ENCODE data around the gene KCTD10.

Gene KCTD10

GRCh38 chr12:109494348-109494881 is 17.3 kb upstream of the KCTD10 start:
- no peak for DNase-seq (ENCODE audit: low spot score)

DNA sequence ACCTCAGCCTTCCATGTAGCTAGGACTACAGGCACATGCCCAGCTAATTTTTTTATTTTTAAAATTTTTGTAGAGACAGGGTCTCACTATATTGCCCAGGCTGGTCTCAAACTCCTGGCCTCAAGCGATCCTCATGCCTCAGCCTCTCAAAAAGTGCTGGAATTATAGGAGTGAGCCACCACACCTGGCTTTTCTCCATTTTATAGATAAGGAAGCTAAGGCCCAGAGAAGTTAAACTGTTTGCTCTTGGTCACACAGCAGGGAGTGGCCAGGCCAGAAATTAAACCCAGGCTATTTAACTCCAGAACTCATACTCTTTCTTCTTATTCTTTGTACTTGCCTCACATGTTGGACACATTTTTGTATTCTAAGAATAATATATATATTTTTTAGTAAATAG is 16.8 kb upstream of the KCTD10 start:
- DNase-seq (ENCODE audit: low spot score): no peak

GRCh38 chr12:109493090-109493489 is 16.0 kb upstream of the KCTD10 start:
- DNase-seq (ENCODE audit: low spot score): no peak

GRCh38 chr12:109492371-109492770 is 15.3 kb upstream of the KCTD10 start:
- DNase-seq (ENCODE audit: low spot score): no peak

DNA sequence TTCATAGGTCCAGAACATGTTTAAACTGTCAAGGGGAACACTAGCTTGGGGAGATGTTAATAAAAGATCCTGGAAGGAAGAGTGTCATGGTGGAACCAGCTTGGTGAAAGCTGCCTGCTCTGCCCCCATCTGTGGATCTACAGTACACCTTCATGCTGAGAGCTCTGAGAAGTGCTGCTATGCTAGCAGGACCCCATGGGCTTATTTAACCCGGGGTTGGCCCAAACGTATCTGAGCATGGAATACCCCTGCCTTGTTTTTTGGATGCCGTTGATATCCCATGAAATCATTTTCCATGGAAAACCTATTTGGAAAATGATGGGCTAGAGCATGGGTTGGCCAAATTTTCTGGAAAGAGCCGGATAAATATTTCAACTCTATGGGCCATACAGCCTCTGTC is 14.6 kb upstream of the KCTD10 start:
- DNase-seq (ENCODE audit: low spot score): no peak

DNA sequence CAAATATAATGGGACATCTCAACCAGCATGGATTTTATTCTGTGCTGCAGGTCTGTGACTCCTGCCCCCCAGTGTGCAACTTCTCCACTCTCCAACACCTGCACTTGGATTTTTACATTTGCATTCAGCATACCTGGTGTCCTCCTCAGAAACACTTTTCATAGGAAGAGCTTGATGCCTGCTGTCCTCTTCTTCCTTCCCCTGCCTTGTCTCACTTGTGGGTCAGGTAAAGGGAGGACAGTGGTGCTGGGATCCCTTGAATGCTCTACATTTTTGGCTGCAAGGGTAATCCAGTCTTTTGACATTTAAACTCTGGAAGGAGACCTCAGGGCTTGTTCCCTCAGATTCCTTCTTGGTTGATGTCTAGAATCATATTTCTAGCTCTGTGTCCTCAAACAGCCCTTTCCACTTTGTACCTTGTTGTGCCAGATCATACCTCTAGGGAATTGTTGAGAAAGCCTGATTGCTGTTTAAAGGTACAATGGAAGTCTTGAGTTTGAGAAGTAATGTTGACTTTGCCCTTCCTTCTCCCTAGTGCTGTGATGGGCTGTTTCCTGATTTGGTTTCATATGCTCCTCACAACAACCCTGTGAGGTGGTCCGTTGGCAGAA is 13.0 kb upstream of the KCTD10 start:
- DNase-seq (ENCODE audit: low spot score): no peak

DNA sequence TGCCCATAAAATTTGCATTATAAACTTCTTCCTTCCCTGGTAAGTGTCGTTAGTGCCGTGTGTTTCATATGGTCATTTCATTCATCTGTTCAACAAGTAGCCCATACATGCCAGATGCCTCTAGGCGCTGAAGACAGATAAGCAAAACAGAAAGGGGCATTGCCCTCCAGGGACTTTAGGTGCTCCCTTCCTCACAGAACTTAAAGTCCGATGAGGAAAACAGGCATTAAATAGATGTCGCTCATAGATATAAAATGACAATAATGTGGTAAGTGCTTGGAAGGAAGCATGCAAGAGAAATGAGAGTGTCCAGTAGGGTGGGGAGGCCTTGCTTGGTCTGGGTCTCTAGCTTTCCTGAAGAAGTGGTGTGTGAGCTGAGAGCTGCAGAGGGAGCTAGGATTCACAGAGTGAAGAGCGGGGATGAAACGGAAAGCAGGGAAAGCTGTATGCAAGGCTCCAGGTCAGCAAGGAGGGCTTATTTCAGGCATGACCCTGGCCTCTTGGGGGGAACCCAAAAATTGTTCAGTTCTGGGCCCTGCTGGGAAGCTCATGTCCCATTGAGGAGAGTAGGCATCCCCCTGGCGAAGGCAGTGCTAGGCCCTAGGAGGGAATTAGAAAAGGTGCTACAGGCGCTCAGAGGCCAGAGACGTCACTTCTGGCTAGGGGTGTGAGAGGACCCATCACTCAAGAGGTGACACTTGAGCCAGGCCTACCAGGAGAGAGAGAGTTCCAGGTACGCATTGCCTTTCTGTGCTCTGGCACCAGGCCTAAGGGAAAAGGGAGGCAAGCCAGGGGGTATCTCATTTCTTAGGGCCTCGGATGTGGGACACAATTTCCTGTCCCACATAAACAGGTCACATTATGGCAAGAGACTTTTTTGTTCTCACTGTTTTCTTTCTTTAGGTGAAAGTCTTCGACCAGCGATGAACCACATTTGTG is 12.2 kb upstream of the KCTD10 start:
- DNase-seq (ENCODE audit: low spot score): no peak

DNA sequence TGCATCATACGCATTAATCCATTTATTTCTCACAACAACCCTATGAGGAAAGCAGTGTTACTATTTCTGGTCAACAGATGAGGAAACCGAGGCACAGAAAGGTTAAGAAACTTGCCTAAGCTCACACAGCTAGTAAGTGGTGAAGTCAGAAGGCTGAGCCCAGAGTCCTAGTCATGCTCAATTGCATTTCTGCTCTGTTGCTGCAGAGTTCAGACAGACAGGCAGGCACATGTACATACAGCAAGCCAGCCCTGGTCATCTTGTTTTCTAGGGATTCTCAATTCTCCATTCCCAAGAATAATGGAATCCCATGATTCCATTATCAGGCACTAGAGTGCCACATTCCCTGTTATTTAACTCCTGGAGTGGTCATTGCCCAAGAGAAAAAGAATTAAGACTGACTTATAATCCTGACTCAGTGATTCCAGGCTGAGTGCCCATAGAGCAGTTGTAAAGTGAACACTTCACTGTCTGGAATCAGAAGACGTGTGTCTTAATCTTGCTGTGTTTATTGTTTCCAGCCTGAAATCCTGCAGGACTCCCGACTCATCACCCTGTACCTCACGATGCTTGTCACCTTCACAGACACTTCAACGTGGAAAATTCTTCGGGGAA is 11.1 kb upstream of the KCTD10 start:
- DNase-seq (ENCODE audit: low spot score): no peak

GRCh38 chr12:109487181-109488050 is 10.3 kb upstream of the KCTD10 start:
- no peak for DNase-seq (ENCODE audit: low spot score)

GRCh38 chr12:109485201-109485600 is 8.1 kb upstream of the KCTD10 start:
- no peak for DNase-seq (ENCODE audit: low spot score)

DNA sequence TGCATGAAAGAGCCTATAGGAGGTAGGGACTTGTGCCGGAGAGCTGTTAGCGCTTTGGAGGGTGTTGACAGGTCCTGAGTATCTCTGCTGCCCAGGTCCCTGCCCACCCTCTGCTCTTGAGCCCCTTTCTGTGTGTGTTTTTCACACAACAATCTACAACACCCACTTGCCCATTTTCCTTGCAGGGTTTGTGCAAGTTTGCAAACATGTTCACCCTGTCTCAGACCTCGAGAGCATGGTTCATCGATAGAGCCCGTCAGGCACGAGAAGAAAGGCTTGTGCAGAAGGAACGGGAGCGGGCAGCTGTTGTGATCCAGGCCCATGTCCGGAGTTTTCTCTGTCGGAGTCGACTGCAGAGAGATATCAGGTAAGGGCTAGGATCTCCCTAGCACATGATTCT is 6.2 kb upstream of the KCTD10 start:
- no peak for DNase-seq (ENCODE audit: low spot score)

- no peak for DNase-seq (ENCODE audit: low spot score)
These were observed 5.8 kb upstream of the KCTD10 start for GRCh38 chr12:109482894-109483293.

GRCh38 chr12:109482491-109482890 is 5.4 kb upstream of the KCTD10 start:
- no peak for DNase-seq (ENCODE audit: low spot score)

- DNase-seq (ENCODE audit: low spot score): no peak
These were observed 4.8 kb upstream of the KCTD10 start for GRCh38 chr12:109481863-109482262.

DNA sequence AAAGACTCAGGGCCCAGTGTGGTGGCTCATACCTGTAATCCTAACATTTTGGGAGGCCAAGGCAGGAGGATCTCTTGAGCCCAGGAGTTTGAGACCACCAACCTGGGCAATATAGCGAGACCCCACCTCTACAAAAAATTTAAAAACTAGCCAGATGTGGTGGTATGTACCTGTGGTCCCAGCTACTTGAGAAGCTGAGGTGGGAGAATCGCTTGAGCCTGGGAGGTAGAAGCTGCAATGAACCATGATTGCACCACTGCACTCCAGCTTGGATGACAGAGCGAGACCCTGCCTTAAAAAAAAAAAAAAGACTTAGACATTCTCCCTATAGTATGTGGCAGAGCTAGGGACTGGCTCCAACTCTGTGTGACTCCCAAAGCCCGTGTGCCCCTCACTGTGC is 3.3 kb upstream of the KCTD10 start:
- no peak for DNase-seq (ENCODE audit: low spot score)

DNA sequence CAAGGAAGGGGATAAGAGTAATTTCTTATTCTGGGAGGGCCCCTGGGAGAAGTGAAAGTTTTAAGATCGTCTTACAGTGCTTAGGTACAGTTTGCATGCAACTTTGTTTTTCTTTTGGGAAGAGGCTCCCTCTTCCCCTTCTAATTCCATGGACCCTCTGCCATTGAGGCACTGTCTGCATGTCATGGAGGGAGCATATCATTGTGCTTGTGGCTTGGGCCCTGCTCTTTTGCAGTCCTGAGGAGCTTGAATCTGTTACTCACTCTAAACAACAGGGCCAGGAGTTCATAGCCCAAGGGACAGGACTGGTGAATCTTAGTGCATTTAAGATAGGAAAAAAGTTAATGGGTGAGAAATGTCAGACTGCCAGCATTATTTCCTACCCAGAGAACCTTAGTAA is 2.7 kb upstream of the KCTD10 start:
- DNase-seq (ENCODE audit: low spot score): no peak

- no peak for DNase-seq (ENCODE audit: low spot score)
These were observed 839 bp upstream of the KCTD10 start for GRCh38 chr12:109477963-109478315.

DNA sequence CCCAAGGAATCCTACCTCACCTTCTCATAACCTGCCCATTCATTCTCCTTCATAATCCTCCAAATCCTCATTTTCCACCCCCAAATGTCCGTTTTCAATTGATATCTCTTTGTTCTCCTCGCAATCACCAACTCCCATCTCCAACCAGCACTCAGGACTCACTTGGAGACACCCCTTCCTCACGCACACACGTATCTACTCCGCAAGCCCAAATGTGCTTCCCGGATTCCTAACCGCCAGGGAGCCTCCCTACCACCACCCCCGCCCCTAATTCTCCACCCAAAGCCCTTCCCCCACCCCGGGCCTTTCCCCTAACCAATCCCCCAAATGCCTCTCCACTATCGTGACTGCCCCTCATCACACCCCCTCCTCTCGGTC is 304 bp downstream of the KCTD10 start:
- no peak for DNase-seq (ENCODE audit: low spot score)

GRCh38 chr12:109475993-109476806 is 900 bp downstream of the KCTD10 start:
- no peak for DNase-seq (ENCODE audit: low spot score)

DNA sequence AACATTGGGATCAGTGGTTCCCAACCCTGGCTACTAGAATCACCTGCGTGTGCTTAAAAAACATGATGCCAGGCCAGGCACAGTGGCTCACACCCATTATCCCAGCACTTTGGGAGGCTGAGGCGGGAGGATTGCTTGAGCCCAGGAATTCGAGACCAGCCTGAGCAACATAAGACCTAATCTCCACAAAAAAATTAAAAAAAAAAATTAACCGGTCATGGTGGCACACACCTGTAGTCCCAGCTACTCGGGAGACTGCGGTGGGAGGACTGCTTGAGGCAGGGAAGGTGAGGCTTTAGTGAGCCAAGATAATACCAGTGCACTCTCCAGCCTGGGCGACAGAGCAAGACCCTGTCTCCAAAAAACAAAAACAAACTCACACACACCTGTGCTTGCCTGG is 2.0 kb downstream of the KCTD10 start:
- no peak for DNase-seq (ENCODE audit: low spot score)
